GM19099 (cell line): ENCODE results near the gene HMG20A.

Source experiments
- POLR2A ChIP-seq: IDR thresholded peaks from 3 replicates; pipeline ENCODE4 v1.6.1; 2011; ENCODE audit warnings: low read depth; ENCODE audit not compliant: insufficient read length; ENCODE audit errors: extremely low read depth

HMG20A gene

GRCh38 chr15:77455696-77456321 lies 35.1 kb downstream of the HMG20A start:
- TF ChIP-seq POLR2A = no peak

- TF ChIP-seq POLR2A = no peak
These were observed 36.1 kb downstream of the HMG20A start for GRCh38 chr15:77456746-77457145.

- no peak for TF ChIP-seq POLR2A
These were observed 36.7 kb downstream of the HMG20A start for GRCh38 chr15:77457191-77457904.

- TF ChIP-seq POLR2A = no peak
These were observed 37.2 kb downstream of the HMG20A start for GRCh38 chr15:77457905-77458265.

- no peak for TF ChIP-seq POLR2A
These were observed 38.3 kb downstream of the HMG20A start for GRCh38 chr15:77459031-77459430.

- no peak for TF ChIP-seq POLR2A
These were observed 40.8 kb downstream of the HMG20A start for GRCh38 chr15:77461486-77461885.

- no peak for TF ChIP-seq POLR2A
These were observed 43.6 kb downstream of the HMG20A start for GRCh38 chr15:77464129-77464865.

- no peak for TF ChIP-seq POLR2A
These were observed 45.8 kb downstream of the HMG20A start for GRCh38 chr15:77466521-77466920.

GRCh38 chr15:77468896-77469295 lies 48.2 kb downstream of the HMG20A start:
- TF ChIP-seq POLR2A = no peak

GRCh38 chr15:77470235-77470634 lies 49.5 kb downstream of the HMG20A start:
- no peak for TF ChIP-seq POLR2A

- no peak for TF ChIP-seq POLR2A
These were observed 52.6 kb downstream of the HMG20A start for GRCh38 chr15:77473328-77473727.

GRCh38 chr15:77474310-77474988 lies 53.8 kb downstream of the HMG20A start:
- TF ChIP-seq POLR2A = no peak

GRCh38 chr15:77475001-77475400 lies 54.3 kb downstream of the HMG20A start:
- no peak for TF ChIP-seq POLR2A

GRCh38 chr15:77475898-77476297 lies 55.2 kb downstream of the HMG20A start:
- no peak for TF ChIP-seq POLR2A

GRCh38 chr15:77476995-77477394 lies 56.3 kb downstream of the HMG20A start:
- no peak for TF ChIP-seq POLR2A
